Dedifferentiated amniotic fluid mesenchymal stem cell (primary cell): ENCODE data around the gene RAPGEFL1.
"Not testable (repeated sequence)": the region's sequence is repeated elsewhere in the genome, so short reads cannot be mapped to it uniquely, and the experiment has no call there.

Experiments
- DNase-seq: peaks from one replicate; pipeline ENCODE4 v3.0.0-alpha.2; 2016; ENCODE audit errors: extremely low spot score

The RAPGEFL1 gene

GRCh38 chr17:40177275-40177874 is at the start of gene RAPGEFL1:
Gene RAPGEFL1, plus strand, starts transcription at chr17:40177470. Its CDS starts 392 bp downstream, at chr17:40177862.
- no peak for DNase-seq

- DNase-seq, result no peak
These were observed 47.8 kb upstream of the RAPGEFL1 start for GRCh38 chr17:40129498-40129897.

- no peak for DNase-seq
These were observed 46.8 kb upstream of the RAPGEFL1 start for GRCh38 chr17:40130352-40131042.

- DNase-seq, result no peak
These were observed 43.1 kb upstream of the RAPGEFL1 start for GRCh38 chr17:40134184-40134583.

- DNase-seq, result no peak
These were observed 41.5 kb upstream of the RAPGEFL1 start for GRCh38 chr17:40135817-40136216.

GRCh38 chr17:40139566-40140058 is 37.7 kb upstream of the RAPGEFL1 start:
- DNase-seq, result no peak

- not testable (repeated sequence) for DNase-seq
These were observed 34.1 kb upstream of the RAPGEFL1 start for GRCh38 chr17:40143166-40143565.

- no peak for DNase-seq
These were observed 31.8 kb upstream of the RAPGEFL1 start for GRCh38 chr17:40145476-40145875.

GRCh38 chr17:40148527-40148926 is 28.7 kb upstream of the RAPGEFL1 start:
- no peak for DNase-seq

GRCh38 chr17:40150276-40150675 is 27.0 kb upstream of the RAPGEFL1 start:
- DNase-seq, result no peak

- no peak for DNase-seq
These were observed 25.8 kb upstream of the RAPGEFL1 start for GRCh38 chr17:40151414-40151963.

- no peak for DNase-seq
These were observed 23.6 kb upstream of the RAPGEFL1 start for GRCh38 chr17:40153603-40154236.

GRCh38 chr17:40157973-40158372 is 19.3 kb upstream of the RAPGEFL1 start:
- DNase-seq, result no peak

GRCh38 chr17:40158438-40159013 is 18.7 kb upstream of the RAPGEFL1 start:
- DNase-seq, result no peak

GRCh38 chr17:40159456-40159855 is 17.8 kb upstream of the RAPGEFL1 start:
- DNase-seq, result no peak

- DNase-seq, result no peak
These were observed 9.5 kb upstream of the RAPGEFL1 start for GRCh38 chr17:40167685-40168261.

- peak; percentile 74 for DNase-seq
These were observed 8.9 kb upstream of the RAPGEFL1 start for GRCh38 chr17:40168262-40168832.

- DNase-seq, result no peak
These were observed 6.9 kb upstream of the RAPGEFL1 start for GRCh38 chr17:40170325-40170724.

- no peak for DNase-seq
These were observed 5.5 kb upstream of the RAPGEFL1 start for GRCh38 chr17:40171750-40172149.

GRCh38 chr17:40173091-40173777 is 4.0 kb upstream of the RAPGEFL1 start:
- no peak for DNase-seq

- DNase-seq, result no peak
These were observed 3.5 kb upstream of the RAPGEFL1 start for GRCh38 chr17:40173778-40174135.
